SU-DHL-6 (cell line): ENCODE measurements around the gene EDARADD.
"Not testable (repeated sequence)": the region's sequence is repeated elsewhere in the genome, so short reads cannot be mapped to it uniquely, and the experiment has no call there.

Experiments used
- H2AFZ ChIP-seq: fragments of 200-600 bp; sonication (generic); 2 replicates; pipeline ENCODE4 v1.6.1; 2014; ENCODE audit warnings: low read depth, mild to moderate bottlenecking, moderate library complexity, mixed read lengths, antibody characterized with exemption, low read length; ENCODE audit not compliant: severe bottlenecking
- H3F3A ChIP-seq: fragments of 200-600 bp; shearing (Covaris generic); 2 replicates; pipeline ENCODE4 v1.6.0; 2016; ENCODE audit warnings: antibody characterized with exemption, mild to moderate bottlenecking; ENCODE audit not compliant: insufficient read depth
- H3K27ac ChIP-seq: fragments of 200-600 bp; sonication (generic); 2 replicates; pipeline ENCODE4 v1.5.1; 2016; ENCODE audit warnings: low read depth, mild to moderate bottlenecking, low read length, moderate library complexity, mixed read lengths
- H3K27me3 ChIP-seq: fragments of 200-600 bp; sonication (generic), shearing (Covaris generic); 2 replicates; pipeline ENCODE4 v1.6.0; 2014; ENCODE audit warnings: mild to moderate bottlenecking, low read length
- H3K36me3 ChIP-seq: fragments of 200-600 bp; sonication (generic); 2 replicates; pipeline ENCODE4 v1.6.1; 2014; ENCODE audit warnings: mild to moderate bottlenecking, low read length, mixed read lengths
- H3K4me2 ChIP-seq: fragments of 300-600, 200-600 bp; shearing (Covaris generic), sonication (generic); 2 replicates; pipeline ENCODE4 v1.6.0; 2014; ENCODE audit warnings: low read length, low read depth, mild to moderate bottlenecking; ENCODE audit not compliant: poor library complexity, severe bottlenecking
- H3K4me3 ChIP-seq: fragments of 200-600 bp; sonication (generic); 2 replicates; pipeline ENCODE4 v1.5.1; 2014; ENCODE audit warnings: antibody characterized with exemption, low read length, mild to moderate bottlenecking, mixed read lengths; ENCODE audit not compliant: insufficient read depth, poor library complexity, severe bottlenecking
- H3K79me2 ChIP-seq: fragments of 200-600 bp; sonication (generic); 2 replicates; pipeline ENCODE4 v1.6.1; 2014; ENCODE audit warnings: mild to moderate bottlenecking, low read length, moderate library complexity; ENCODE audit not compliant: insufficient read depth
- H3K9ac ChIP-seq: fragments of 200-600 bp; sonication (generic); 2 replicates; pipeline ENCODE4 v1.7.0; 2014; ENCODE audit warnings: mild to moderate bottlenecking, low read length
- H3K9me2 ChIP-seq: fragments of 200-600 bp; sonication (generic); replicated peaks from 2 replicates; pipeline ENCODE4 v1.6.1; 2014; ENCODE audit warnings: low read length; ENCODE audit not compliant: insufficient read depth
- H3K9me3 ChIP-seq: fragments of 200-600 bp; sonication (generic); 2 replicates; pipeline ENCODE4 v1.6.1; 2014; ENCODE audit warnings: low read length, mixed read lengths; ENCODE audit not compliant: insufficient read depth
- H4K20me1 ChIP-seq: fragments of 200-600 bp; sonication (generic); 2 replicates; pipeline ENCODE4 v1.6.1; 2014; ENCODE audit warnings: low read depth, mild to moderate bottlenecking, antibody characterized with exemption, low read length, moderate library complexity, mixed read lengths
- CTCF ChIP-seq: fragments of 200-600 bp; sonication (generic); IDR thresholded peaks from one replicate; pipeline ENCODE4 v1.5.1; 2017; ENCODE audit warnings: antibody characterized with exemption, mild to moderate bottlenecking, low read length, moderate library complexity; ENCODE audit not compliant: insufficient read depth, poor library complexity, severe bottlenecking
- EZH2phosphoT487 ChIP-seq: fragments of 200-600 bp; sonication (generic), shearing (Covaris generic); conservative IDR thresholded peaks from 2 replicates; pipeline ENCODE4 v1.6.1; 2018; ENCODE audit warnings: mild to moderate bottlenecking, antibody characterized with exemption, low read length, moderate library complexity, mixed read lengths

The EDARADD gene

GRCh38 chr1:236484310-236484971 lies 90.4 kb downstream of the EDARADD start:
- no peaks in the 10 kb centered on the region for H3K36me3 ChIP-seq
- no peaks in the 10 kb centered on the region for H3K9me2 ChIP-seq
- H2AFZ ChIP-seq, result no peak overlapping the region
- TF ChIP-seq CTCF (no peak), EZH2phosphoT487 (no peak)
- H3K79me2 ChIP-seq, result no peaks in the 10 kb centered on the region
- no peaks in the 10 kb centered on the region for H3F3A ChIP-seq
- H3K4me2 ChIP-seq, result no peak overlapping the region
- H3K4me3 ChIP-seq, result no peak overlapping the region
- H3K27ac ChIP-seq, result no peak overlapping the region
- no peaks in the 10 kb centered on the region for H4K20me1 ChIP-seq
- no peaks in the 10 kb centered on the region for H3K27me3 ChIP-seq
- H3K9ac ChIP-seq, result no peak overlapping the region
- no peaks in the 10 kb centered on the region for H3K9me3 ChIP-seq

- H2AFZ ChIP-seq, result no peak overlapping the region
- no peaks in the 10 kb centered on the region for H3K27me3 ChIP-seq
These were observed 92.4 kb downstream of the EDARADD start for GRCh38 chr1:236486356-236487002.

GRCh38 chr1:236489161-236489560 lies 95.1 kb downstream of the EDARADD start:
- H3K9me2 ChIP-seq, H3K36me3 ChIP-seq, H3K27me3 ChIP-seq, H3K4me3 ChIP-seq, H3K4me2 ChIP-seq, H3K79me2 ChIP-seq, H3K9ac ChIP-seq, H3F3A ChIP-seq, H3K27ac ChIP-seq, H2AFZ ChIP-seq, H4K20me1 ChIP-seq, H3K9me3 ChIP-seq: not testable (repeated sequence)

More at GRCh38 chr1:236486356-236487002, 92.4 kb downstream of the EDARADD start:
- Histone ChIP-seq H3K9ac (no peak overlapping the region), H3K27ac (no peak overlapping the region), H3K79me2 (no peaks in the 10 kb centered on the region), H3K9me2 (no peaks in the 10 kb centered on the region), H3K9me3 (no peaks in the 10 kb centered on the region), H3K4me3 (no peak overlapping the region), H4K20me1 (no peaks in the 10 kb centered on the region), H3K36me3 (no peaks in the 10 kb centered on the region), H3K4me2 (no peak overlapping the region), H3F3A (no peaks in the 10 kb centered on the region)
- TF ChIP-seq EZH2phosphoT487, result no peak
- no peak for TF ChIP-seq CTCF

GRCh38 chr1:236489710-236490377 lies 95.8 kb downstream of the EDARADD start:
- Histone ChIP-seq H3K9me2 (no peaks in the 10 kb centered on the region), H3K79me2 (no peaks in the 10 kb centered on the region), H2AFZ (no peak overlapping the region), H3K9ac (no peak overlapping the region), H3K27ac (no peak overlapping the region), H3K4me3 (no peak overlapping the region), H4K20me1 (no peaks in the 10 kb centered on the region), H3K9me3 (no peaks in the 10 kb centered on the region), H3F3A (no peaks in the 10 kb centered on the region), H3K27me3 (no peaks in the 10 kb centered on the region), H3K4me2 (no peak overlapping the region), H3K36me3 (no peaks in the 10 kb centered on the region)
- TF ChIP-seq EZH2phosphoT487 (no peak), CTCF (peak; percentile 43)
